Keratinocyte (primary cell): Measurements from ENCODE around the gene PCDHB1.

ENCODE experiments used
- CTCF ChIP-seq, 3 experiments: IDR thresholded peaks in 1 of 3; conservative IDR thresholded peaks in 1 of 3; optimal IDR thresholded peaks in 1 of 3; 2 replicates in 2 of 3; 3 replicates in 1 of 3; pipeline versions ENCODE3 to v1.5.1; 2011; ENCODE audit warnings: low read length in 3 of 3, mild to moderate bottlenecking in 3 of 3, moderate library complexity in 2 of 3, control low read depth in 1 of 3, inconsistent platforms in 1 of 3; ENCODE audit not compliant: insufficient read depth in 2 of 3; ENCODE audit errors: extremely low read depth in 1 of 3
- EZH2 ChIP-seq: IDR thresholded peaks from one replicate; pipeline ENCODE4 v1.6.1; 2012; ENCODE audit warnings: inconsistent platforms, mild to moderate bottlenecking, low read length, moderate library complexity

DNA sequence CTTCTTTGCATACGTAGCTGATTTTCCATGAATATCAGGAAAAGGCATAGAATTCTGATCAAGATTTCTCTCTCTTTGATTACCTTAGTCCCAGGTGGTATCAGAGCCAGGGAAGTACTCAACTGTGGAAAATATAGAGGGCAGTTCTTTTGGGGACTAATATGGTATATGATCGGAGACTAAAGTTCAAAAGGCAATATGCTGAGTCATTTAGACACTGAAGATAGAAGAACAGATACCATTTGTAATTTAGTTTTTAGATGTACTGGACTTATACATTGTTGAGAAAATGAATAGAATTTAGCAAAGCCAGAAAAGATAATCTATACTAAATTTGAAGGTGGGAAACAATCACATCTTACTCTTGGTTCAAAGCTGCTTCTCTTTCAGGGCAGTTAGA, 54.2 kb downstream of the PCDHB1 start:
- TF ChIP-seq CTCF (optimal IDR thresholded peaks at IDR 0.05 in 1 of 3, IDR thresholded peaks at IDR 0.05 in 1 of 3, conservative IDR thresholded peaks at IDR 0.05 in 1 of 3; ENCODE audit: extremely low read depth in 1 of 3, insufficient read depth in 2 of 3, low read length in 3 of 3) (no peak), EZH2 (no peak)
